ENCODE results near the gene AADAC.
"Not testable (repeated sequence)": the region's sequence is repeated elsewhere in the genome, so short reads cannot be mapped to it uniquely, and the experiment has no call there.

AADAC gene

GRCh38 chr3:151789853-151790463, 24.0 kb upstream of the AADAC start:
- H3K27ac ChIP-seq = no peak overlapping the region
- no peak for TF ChIP-seq CTCF (conservative IDR thresholded peaks at IDR 0.05)

- not testable (repeated sequence) for H3K27ac ChIP-seq
Measured at GRCh38 chr3:151790763-151791162, 23.2 kb upstream of the AADAC start.

GRCh38 chr3:151792411-151792810, 21.5 kb upstream of the AADAC start:
- no peak for TF ChIP-seq CTCF (conservative IDR thresholded peaks at IDR 0.05)
- no peak overlapping the region for H3K27ac ChIP-seq

GRCh38 chr3:151793636-151794035, 20.3 kb upstream of the AADAC start:
- no peak overlapping the region for H3K27ac ChIP-seq
- TF ChIP-seq CTCF (conservative IDR thresholded peaks at IDR 0.05) = no peak

GRCh38 chr3:151794080-151794479, 19.8 kb upstream of the AADAC start:
- no peak for TF ChIP-seq CTCF (conservative IDR thresholded peaks at IDR 0.05)
- H3K27ac ChIP-seq = no peak overlapping the region

DNA sequence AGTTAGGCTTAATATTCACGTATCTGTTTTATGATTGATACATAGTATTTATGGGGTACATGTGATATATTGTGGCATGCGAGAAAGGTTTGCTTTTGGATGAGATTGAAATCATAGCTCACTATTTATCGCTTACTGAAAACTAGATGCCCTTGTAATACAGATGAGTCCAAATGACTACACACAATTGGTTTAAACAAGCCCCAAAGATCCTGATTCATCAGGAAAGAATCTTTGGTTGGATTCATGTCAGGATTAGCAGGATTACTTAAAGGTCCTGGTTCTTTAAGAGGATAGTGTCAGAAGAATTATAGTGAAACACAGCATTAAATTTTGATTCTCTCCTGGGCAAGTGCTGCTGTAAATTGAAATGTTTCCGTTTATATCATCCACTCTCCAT, 18.6 kb upstream of the AADAC start:
- no peak overlapping the region for H3K27ac ChIP-seq
- no peak for TF ChIP-seq CTCF (conservative IDR thresholded peaks at IDR 0.05)

GRCh38 chr3:151796105-151796680, 17.7 kb upstream of the AADAC start:
- no peak overlapping the region for H3K27ac ChIP-seq
- no peak for TF ChIP-seq CTCF (conservative IDR thresholded peaks at IDR 0.05)

DNA sequence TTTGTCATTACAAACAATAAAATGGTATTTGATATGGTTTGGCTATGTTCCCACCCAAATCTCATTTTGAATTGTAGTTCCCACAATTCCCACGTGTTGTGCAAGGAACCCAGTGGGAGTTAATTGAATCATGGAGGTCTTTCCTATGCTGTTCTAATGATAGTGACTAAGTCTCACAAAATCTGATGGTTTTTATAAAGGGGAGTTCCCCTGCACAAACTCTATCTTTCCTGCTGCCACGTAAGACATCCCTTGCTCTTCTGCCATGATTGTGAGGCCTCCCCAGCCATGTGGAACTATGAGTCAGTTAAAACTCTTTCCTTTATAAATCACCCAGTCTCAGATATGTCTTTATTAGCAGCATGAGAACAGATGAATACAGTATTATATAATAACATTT, 15.4 kb upstream of the AADAC start:
- H3K27ac ChIP-seq = no peak overlapping the region
- TF ChIP-seq CTCF (conservative IDR thresholded peaks at IDR 0.05) = no peak

All from VCaP (cell line).